ENCODE measurements around the gene NCOA7.
"Not testable (repeated sequence)": the region's sequence is repeated elsewhere in the genome, so short reads cannot be mapped to it uniquely, and the experiment has no call there.

NCOA7 gene

GRCh38 chr6:125791151-125791819 is 525 bp downstream of the NCOA7 start:
- peak; percentile 81 for DNase-seq (ENCODE audit: low spot score)

GRCh38 chr6:125791820-125792165 is 1.0 kb downstream of the NCOA7 start:
- DNase-seq (ENCODE audit: low spot score), result no peak

- DNase-seq (ENCODE audit: low spot score), result no peak
These were observed 1.4 kb downstream of the NCOA7 start for GRCh38 chr6:125792172-125792571.

- no peak for DNase-seq (ENCODE audit: low spot score)
These were observed 1.9 kb downstream of the NCOA7 start for GRCh38 chr6:125792680-125793079.

- no peak for DNase-seq (ENCODE audit: low spot score)
These were observed 2.5 kb downstream of the NCOA7 start for GRCh38 chr6:125793280-125793679.

GRCh38 chr6:125793863-125794262 is 3.1 kb downstream of the NCOA7 start:
- DNase-seq (ENCODE audit: low spot score), result no peak

- no peak for DNase-seq (ENCODE audit: low spot score)
These were observed 3.8 kb downstream of the NCOA7 start for GRCh38 chr6:125794342-125795137.

GRCh38 chr6:125795301-125795700 is 4.5 kb downstream of the NCOA7 start:
- no peak for DNase-seq (ENCODE audit: low spot score)

- peak; percentile 52 for DNase-seq (ENCODE audit: low spot score)
These were observed 6.5 kb downstream of the NCOA7 start for GRCh38 chr6:125797120-125797885.

GRCh38 chr6:125797886-125798444 is 7.2 kb downstream of the NCOA7 start:
- peak; percentile 68 for DNase-seq (ENCODE audit: low spot score)

GRCh38 chr6:125798734-125799508 is 8.2 kb downstream of the NCOA7 start:
- peak; percentile 91 for DNase-seq (ENCODE audit: low spot score)

- DNase-seq (ENCODE audit: low spot score), result peak; percentile 63
These were observed 11.6 kb downstream of the NCOA7 start for GRCh38 chr6:125802383-125802782.

GRCh38 chr6:125802943-125803377 is 12.2 kb downstream of the NCOA7 start:
- DNase-seq (ENCODE audit: low spot score), result peak; percentile 54

- DNase-seq (ENCODE audit: low spot score), result no peak
These were observed 13.5 kb downstream of the NCOA7 start for GRCh38 chr6:125804264-125804663.

- not testable (repeated sequence) for DNase-seq (ENCODE audit: low spot score)
These were observed 14.2 kb downstream of the NCOA7 start for GRCh38 chr6:125804866-125805425.

GRCh38 chr6:125806813-125807212 is 16.1 kb downstream of the NCOA7 start:
- peak; percentile 37 for DNase-seq (ENCODE audit: low spot score)

- no peak for DNase-seq (ENCODE audit: low spot score)
These were observed 16.5 kb downstream of the NCOA7 start for GRCh38 chr6:125807293-125807692.

- peak; percentile 35 for DNase-seq (ENCODE audit: low spot score)
These were observed 17.3 kb downstream of the NCOA7 start for GRCh38 chr6:125808060-125808459.

- peak; percentile 51 for DNase-seq (ENCODE audit: low spot score)
These were observed 17.8 kb downstream of the NCOA7 start for GRCh38 chr6:125808591-125808990.

- peak; percentile 63 for DNase-seq (ENCODE audit: low spot score)
These were observed 18.9 kb downstream of the NCOA7 start for GRCh38 chr6:125809570-125810170.

- peak; percentile 61 for DNase-seq (ENCODE audit: low spot score)
These were observed 19.7 kb downstream of the NCOA7 start for GRCh38 chr6:125810445-125810844.
